Activated CD8-positive, alpha-beta memory T cell treated with anti-CD3 and anti-CD28 coated beads for 24 hours (primary cell): ENCODE data around the gene ITGB2.
"Not testable (repeated sequence)": the region's sequence is repeated elsewhere in the genome, so short reads cannot be mapped to it uniquely, and the experiment has no call there.

Source experiments
- DNase-seq: peaks from one replicate; pipeline ENCODE4 v3.0.0-alpha.2; 2020

Gene ITGB2

DNA sequence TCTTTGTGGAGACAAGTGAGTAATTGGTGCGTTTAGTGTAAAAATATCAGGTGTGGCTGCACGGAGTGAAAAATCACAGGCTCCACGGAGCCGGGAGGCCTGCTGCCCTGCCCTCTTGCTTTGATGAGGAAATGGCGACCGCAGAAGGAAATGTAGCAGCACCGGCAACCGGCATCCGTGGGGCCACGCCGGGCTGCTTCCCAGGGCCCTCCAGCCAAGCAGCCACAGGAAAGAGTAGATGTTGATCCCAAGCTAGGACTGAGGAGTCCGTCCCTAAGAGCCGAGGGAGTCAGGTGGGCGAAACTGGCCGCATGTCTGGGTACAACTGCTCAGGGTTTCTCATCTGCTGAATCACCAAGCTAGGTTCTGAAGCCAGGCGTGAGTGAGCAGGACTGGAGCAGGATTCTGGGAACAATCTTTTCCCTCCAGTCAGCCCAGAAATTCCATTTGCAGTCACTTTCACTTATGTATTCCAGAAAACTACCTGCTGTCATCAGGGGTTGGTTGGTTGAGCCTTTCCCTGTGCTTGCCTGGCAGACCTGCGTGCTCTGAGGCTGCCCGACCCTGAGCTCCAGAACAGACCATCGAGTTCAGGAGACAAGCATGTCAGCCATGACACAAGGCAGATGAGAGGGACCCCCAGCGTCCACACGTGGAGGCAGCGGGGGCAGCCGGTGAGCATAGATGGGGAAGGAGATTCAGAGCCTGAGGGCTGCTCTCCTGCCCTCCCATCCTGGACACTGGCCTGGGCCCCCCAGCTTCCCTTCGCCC lies 5.8 kb upstream of the ITGB2 start:
- peak; percentile 82 for DNase-seq

DNA sequence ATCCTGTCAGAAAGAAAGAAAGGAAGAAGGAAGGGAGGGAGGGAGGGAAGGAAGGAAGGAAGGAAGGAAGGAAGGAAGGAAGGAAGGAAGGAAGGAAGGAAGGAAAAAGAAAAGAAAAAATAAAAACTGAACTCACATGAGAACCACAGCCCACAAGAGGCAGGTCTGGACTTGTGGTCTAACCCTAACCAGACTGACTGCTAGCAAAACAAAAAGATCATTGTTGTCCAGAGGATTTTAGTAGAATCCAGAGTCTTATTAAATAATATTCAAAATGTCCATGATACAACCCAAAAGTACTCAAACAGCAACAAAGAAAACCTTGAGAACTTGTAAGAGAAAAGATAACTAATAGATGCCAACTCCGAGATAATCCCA lies 4.7 kb upstream of the ITGB2 start:
- no peak for DNase-seq

- no peak for DNase-seq
Measured at GRCh38 chr21:44924606-44925377, 4.1 kb upstream of the ITGB2 start.

DNA sequence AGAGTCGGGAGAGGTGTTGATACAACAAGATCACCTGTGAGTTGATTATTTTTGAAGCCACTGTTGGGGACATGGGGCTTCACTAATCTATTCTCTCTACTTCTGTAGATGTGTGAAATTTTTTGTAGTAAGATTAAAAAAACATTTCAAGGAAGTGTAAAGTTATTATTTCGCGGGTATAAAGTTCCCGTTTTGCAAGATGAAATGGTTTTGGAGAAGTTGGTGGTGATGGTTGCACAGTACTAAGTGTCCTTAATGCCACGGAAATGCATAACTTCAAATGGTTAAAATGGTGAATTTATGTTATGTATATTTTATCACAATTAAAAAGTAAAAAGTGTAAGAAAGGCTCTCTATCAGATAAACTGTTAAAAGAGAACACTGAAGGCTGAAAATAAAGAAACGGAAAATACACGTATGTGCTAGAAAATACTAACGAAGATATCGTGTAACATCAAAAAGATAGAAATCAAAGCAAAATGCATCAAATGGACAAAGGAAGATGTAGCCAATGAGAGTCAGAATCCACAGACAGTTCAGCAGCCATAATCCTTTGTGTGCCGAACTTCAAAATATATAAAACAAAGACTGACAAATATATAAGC lies 2.9 kb upstream of the ITGB2 start:
- DNase-seq = no peak

GRCh38 chr21:44921928-44922327 lies 1.2 kb upstream of the ITGB2 start:
- DNase-seq = no peak

DNA sequence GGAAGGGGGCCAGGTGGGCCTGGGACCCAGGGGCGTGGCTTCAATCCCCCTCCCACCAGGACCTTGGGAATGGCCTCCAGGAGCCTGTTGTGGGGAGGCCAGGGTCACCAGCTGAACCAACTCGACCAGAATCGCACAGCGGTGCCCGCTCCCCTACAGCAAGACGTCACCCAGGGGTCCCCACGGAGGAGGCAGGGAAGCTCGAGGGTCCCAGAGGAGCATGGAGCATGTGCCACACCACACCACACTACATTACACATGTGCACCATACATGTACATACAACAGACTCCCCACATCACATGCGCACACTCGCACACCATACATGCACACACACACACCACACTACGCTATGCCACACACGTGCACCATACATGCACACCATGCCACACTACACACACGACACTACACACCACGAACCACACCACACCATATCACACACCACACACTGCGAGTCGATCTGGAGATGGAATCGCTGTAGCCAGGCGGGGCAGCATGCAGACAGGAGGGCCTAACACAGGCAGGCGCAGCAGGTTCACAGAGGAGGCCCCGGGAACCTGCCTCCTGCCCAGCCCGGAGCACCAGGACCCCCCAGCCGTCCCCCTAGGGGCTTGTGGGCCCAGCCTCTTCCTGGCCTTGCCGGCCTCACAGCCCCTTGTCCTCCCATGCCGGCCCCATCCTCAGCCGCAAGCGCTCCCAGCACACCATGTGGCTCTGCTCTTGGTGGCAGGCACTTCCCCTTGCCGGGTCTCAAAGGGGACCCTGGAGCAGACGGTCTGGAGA lies 596 bp downstream of the ITGB2 start:
- DNase-seq = peak; percentile 75

DNA sequence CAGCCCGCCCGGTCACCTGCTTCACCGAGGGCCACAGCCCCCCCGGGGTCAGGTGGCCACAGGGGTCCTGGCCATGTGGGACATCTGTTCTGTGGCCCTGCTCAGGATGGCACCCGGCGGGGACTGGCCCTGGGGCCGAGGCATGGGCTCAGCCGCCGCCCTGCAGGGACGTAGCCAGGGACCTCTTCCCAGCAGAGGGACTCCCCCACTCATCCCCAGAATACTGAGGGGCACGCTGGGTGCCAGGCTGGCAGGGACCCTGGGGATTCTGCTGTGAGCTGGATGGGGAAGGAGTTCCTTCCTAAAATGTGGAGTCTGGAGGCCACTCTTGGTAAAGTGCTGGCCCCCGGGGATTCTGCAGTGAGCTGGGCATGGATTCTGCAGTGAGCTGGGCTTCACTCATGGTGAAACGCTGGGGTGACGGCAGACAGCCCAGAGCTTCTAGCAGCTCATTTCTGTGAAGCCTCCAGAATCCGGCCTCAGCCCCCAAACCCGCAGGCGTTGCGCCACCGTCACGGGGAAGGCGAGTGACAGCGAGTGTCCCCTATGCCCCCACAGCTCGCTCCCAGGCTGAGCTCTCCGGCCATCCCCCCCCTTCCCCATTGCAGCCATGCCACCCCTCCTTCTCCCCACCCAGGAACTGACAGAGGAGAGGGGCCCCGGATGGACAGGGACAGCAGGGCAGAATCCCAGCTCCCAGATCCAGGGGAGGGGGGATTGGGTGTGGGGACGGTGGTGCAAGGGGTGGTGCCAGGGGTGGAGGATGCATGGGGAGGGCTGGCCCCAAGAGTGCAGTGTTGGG lies 1.4 kb downstream of the ITGB2 start:
- DNase-seq = no peak

DNA sequence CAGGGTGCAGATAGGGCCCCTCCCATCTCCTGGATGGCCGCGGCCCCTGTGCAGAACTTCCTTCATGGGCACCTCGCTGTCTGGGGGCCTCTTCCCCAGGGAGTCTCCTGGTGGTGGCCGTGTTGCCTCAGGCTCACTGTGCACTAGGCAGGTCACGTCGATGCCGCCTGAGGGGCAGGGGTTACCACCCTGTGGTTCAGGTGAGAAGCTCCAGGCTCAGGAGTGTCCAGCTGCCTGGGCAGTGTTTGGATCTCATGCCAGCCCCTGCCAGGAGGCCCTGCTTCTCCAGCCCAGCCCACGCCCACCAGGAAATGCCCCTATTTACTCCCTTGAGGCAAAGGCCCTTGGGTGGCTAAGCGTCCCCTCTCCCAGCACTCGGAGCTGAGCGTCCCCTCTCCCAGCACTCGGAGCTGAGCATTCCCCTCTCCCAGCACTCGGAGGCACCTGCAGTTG lies 2.1 kb downstream of the ITGB2 start:
- DNase-seq = no peak

DNA sequence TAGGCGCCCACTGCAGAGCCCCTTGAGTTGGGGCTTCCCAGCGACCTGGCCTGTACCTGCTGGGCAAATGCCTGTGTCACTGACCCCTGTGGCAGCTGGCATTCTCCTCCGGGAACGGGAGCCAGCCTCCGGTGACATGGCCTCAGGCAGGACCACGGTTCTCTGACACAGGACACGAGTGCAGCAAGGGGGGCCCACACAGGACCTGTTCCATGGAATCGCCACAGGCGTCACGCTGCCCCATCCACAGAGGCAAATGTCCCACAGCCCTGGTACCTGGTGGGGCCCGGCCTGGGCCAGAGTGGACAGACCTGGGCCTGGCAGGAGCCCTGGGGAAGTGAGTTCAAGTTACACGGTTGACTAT lies 2.6 kb downstream of the ITGB2 start:
- no peak for DNase-seq

DNA sequence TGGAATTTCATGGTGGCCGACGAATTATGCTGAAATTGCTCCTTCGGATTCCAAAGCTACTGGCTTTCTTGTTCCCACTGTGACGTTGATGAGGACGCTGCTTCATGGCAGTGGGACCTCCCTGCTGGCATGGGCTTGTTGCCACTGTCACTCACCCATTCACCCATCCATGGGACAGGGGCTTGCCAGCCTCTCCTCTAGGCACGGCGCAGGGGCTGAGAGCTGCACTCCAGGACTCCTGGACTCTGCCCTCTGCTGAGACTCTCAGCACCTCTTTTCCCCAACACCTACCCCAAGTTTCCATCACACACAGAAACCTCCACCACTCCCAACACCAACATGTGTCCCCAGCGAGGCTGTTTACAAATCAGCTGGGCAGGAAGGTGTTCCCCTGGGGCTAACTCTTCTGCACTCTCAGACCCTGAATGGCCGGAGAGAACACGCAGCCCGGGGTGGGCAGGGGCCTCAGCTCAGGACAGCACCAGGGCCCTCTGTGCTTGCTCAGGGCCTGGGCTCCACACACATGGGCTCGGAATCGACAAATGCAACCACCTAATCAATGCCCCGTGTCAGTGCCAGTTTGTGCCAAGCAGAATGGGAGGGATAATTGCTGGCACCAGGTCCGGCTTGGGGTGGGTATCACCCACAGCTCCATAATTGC lies 3.1 kb downstream of the ITGB2 start:
- DNase-seq = no peak

DNA sequence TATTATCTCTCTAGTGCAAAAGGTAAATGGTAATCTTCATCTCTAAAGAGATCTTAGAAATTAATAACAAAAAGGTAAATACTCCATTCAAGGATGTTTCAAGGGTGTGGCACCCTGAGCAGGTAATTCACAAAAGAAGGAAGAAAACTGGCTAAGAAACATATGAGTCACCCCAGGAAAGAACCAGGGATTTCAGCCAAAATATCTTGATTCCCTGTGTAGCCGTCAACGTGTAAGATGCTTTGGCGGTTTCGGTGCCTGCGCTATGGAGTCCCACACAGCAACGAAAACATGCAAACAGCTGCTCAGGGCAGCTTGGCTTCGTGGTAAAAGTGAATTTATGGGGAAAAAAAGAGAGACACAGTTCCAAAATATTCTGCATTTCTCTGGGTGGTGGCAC lies 3.7 kb downstream of the ITGB2 start:
- DNase-seq = no peak

- peak; percentile 85 for DNase-seq
Measured at GRCh38 chr21:44914176-44914874, 6.4 kb downstream of the ITGB2 start.

GRCh38 chr21:44913425-44914175 lies 7.1 kb downstream of the ITGB2 start:
- no peak for DNase-seq

DNA sequence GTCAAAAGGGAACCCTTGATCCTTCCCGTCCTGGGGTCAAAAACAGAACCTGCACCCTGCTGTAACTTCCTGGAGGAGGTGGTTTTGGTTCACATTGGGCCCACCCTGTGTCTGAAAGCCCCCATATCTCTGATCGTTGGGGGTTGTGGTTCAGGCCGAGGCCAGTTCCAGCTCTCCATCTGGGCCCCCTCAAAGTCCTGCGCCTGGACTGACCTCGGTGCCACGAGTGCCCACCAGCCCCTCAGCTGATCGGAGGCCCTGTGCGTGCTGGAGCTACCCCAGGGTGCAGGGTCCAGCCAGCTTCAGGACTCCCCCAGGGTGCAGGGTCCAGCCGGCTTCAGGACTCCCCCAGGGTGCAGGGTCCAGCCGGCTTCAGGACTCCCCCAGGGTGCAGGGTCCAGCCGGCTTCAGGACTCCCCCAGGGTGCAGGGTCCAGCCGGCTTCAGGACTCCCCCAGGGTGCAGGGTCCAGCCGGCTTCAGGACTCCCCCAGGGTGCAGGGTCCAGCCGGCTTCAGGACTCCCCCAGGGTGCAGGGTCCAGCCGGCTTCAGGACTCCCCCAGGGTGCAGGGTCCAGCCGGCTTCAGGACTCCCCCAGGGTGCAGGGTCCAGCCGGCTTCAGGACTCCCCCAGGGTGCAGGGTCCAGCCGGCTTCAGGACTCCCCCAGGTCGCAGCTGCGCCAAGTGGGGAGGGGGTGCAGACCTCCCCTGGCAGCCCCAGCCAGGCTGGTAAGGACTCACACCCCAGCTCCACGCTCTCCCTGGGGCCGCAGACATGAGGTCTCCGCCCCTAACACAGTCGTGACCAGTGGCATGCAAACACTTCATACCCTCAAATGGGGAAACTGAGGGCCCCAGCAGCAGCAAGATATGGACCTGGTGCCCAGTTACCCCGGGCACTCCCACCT lies 7.9 kb downstream of the ITGB2 start:
- not testable (repeated sequence) for DNase-seq

GRCh38 chr21:44912158-44912473 lies 8.6 kb downstream of the ITGB2 start:
- DNase-seq = no peak

DNA sequence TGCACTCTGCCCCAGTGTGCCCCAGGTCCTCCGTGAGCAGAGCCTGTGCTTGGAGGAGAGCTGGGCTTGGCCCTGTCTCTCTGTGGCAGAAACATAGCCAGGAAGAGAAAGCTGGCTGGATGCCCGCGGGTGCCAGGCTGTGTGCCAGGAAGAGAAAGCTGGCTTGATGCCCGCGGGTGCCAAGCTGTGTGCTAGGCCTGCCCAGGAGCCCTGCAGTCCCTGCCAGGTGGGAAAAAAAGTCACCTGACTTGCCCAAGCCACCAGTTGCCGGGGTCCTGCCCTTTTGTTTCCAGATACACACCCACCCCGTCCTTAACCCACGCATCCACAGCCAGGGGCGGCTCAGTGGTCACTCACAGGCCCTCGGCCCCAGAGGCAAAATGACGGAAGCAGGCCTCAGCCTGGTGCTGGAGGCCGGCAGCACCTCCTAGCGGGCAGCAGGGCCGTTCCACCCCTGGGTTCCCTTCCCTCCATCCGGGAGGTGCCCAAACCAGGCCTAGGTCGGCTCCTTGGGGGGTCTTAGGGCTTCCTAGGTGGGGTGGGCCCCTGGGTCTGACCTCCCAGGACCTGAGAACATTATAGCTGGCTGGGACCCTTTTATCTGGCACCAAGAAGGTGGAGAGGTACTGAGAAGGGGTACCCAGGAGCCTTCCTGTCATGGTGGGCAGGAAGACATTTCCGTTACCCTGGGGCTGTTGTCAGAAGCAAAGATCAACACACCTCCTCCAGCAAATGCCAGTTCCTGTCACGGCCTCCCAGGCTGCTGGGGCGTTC lies 9.1 kb downstream of the ITGB2 start:
- peak; percentile 87 for DNase-seq

DNA sequence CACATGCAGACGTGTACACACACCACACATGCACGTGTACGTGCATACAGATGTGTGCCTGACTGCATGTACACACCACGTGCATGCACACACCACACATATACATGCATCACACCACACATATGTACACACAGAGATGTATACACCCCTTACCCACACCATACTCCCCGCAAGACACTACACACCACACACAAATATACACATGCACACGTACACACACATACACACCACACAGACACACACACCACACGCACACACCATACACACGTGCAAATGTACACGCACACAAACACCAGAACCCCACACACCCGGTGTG lies 9.7 kb downstream of the ITGB2 start:
- no peak for DNase-seq

DNA sequence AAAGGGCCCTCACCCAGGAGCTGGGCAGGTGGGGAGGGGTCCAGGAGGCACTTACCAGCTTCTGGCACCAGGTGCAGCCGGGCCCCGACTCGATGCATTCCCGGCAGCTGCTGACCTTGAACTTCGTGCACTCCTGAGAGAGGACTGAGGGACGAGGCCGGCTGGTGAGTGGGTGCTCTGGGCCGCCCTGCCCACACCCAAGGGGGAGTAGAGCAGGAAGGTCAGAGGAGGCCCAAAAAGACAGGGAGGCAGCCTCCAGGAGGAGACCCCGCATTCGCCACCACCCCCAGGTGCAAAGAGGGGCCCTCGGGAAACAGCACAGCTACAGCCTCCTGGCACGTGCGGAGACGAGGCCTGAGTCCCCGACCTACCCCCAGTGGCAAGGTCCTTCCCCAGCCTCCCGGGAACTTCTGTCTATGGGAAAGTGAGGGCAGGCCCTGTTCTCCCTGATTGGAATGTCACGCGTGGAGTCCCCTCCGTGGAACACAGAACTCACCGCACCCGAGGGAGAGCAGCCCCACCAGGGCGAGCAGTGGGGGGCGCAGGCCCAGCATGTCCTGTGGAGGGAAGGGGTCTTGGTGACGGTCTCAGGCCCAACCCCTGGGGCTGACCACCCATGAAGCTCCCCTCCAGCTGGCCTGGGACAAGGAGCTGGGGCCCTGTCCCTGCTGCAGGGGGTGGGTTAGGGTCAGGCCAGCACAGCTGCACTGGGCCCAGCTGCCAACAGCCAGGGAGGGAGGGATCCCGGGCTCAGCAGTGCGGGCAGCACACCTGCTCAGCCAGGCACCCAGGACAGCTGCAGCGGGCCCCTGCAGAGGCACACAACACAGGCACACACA lies 10.3 kb downstream of the ITGB2 start:
- DNase-seq = no peak
